Kidney tubule cell (primary cell): ENCODE results near the gene LRRC51.
A peak's percentile ranks its signal among the peaks of the same experiment; 100 is the strongest.

Experiments
- DNase-seq: peaks from one replicate; pipeline ENCODE4 v3.0.0-alpha.2; 2018; ENCODE audit warnings: low spot score

LRRC51 gene

DNA sequence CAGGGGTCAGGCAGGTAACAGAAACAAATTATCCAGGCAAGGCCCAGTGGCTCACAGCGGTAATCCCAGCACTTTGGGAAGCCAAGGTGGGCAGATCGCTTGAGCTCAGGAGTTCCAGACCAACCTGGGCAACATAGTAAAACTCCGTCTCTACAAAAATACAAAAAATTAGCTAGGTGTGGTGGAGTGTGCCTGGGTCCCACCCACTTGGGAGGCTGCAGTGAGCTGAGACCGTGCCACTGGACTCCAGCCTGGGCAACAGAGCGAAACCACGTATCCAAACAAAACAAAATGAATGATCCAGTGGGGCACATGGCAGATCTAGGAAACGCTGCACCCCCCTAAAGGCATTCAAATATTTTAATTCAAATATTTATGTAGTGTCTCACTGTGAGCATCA is 10.2 kb upstream of the LRRC51 start:
- DNase-seq = peak; percentile 70

DNA sequence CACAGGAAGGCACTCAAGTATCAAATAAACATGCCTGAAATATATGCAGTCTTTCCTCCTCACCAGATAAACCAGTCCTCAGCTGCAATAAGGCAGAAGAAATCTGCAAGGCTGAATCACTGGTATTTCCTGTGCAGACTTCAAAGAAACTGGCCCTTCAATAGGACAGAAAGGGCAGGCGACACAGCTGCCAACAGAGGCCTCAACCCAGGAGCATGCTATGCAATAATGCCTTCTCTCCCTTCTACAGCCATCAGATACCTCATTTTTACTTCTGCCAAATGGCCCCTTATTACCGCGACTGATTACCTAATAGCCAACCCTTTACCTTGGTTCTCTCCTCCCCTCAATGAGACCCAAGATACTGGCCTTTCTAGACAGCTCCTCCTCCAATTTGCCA is 8.3 kb upstream of the LRRC51 start:
- DNase-seq = peak; percentile 80

DNA sequence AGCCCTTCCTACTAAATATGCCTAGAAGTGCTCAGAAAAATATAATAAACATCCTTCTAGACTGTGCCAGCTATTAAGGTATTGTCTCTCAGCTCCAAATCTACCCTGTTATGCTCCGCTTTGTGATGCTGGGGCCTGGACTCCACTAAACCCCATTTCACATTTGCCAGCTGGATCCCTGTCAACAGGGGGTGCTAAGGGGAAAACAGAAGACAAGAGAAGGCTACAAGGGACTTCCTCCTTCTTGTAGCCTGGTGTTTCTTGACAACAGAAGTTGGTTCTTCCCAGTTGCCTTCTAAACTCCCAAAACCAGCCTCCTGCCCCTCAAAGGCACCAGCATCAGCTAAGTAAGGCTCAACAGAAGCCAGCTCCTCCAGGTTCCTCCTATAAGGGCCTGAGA is 5.5 kb upstream of the LRRC51 start:
- no peak for DNase-seq

DNA sequence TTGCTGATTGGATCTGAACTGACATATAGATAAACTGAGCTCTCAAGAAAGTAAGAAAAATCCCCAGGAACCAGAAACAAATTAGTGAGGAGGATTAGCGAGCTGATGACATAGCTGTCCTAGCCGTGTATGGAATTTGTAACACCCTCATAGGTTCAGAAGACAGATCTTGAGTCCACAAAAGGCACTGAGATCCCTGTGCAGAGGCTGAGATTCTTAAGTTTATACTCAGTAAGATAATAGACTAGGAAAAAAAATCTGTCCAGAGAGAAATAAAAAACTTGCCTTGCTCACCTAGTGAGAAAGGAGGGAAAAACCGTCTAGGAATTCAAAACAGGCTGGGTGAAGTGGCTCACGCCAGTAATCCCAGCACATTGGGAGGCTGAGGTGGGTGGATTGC is 4.9 kb upstream of the LRRC51 start:
- no peak for DNase-seq

DNA sequence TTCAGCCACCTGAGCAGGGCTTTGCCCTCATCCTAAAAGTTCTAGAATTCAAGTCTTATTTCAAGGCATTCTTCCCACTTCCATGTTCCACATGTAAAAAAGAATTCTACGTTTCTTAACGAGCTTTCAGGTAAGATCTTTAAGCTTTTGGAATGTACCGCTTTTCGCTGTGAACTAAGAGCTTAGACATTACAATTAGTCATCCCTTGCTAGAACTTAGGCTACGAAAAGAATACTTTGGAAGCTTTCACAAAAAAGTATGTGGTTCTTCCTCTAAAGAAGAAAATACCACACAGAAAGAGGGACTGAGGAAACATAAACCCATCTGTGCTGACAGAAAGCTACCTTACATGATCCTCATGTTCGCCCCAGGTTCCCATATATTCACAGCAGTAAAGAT is 2.2 kb upstream of the LRRC51 start:
- peak; percentile 20 for DNase-seq

DNA sequence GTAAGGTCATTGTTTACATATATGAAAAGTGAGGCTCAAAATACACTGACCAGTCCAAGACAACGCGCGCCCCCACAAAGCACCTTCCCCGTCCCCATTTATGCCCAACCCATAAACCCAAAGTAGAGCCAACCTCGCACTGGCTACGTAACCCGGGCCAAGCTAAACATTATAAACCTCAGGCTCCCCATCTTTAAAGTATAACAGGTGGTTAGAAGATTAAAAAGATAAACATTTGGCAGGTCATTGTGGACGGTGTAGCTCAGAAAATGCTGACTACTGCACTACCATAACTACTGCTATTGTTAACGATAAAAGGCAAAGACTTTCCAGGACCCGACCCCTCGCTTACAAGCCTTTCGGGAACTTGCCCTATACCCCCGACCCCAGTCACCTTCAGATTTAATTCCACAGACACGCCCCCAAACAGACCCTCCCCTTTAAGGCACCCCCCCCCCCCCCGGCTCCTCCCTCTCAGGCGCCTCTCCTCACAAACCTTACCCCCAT is 778 bp upstream of the LRRC51 start:
- no peak for DNase-seq

DNA sequence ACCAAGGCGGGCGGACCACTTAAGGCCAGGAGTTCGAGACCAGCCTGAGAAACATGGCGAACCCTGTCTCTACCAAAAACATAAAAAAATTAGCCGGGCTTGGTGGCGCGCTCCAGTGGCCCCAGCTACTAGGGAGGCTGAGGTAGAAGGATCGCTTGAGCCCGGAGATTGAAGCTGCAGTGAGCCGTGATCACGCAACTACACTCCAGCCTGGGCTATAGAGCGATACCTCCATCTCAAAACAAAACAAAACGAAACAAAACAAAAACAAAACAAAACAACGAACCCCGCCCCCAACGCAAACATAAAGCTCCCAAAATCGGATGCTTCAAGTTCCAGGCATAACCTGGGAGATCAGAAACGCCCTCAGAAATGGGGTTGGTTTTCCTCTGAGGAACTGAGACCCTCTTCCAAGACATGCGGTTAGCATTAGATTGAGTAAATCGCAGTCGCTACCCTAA is 564 bp downstream of the LRRC51 start:
- DNase-seq = no peak

DNA sequence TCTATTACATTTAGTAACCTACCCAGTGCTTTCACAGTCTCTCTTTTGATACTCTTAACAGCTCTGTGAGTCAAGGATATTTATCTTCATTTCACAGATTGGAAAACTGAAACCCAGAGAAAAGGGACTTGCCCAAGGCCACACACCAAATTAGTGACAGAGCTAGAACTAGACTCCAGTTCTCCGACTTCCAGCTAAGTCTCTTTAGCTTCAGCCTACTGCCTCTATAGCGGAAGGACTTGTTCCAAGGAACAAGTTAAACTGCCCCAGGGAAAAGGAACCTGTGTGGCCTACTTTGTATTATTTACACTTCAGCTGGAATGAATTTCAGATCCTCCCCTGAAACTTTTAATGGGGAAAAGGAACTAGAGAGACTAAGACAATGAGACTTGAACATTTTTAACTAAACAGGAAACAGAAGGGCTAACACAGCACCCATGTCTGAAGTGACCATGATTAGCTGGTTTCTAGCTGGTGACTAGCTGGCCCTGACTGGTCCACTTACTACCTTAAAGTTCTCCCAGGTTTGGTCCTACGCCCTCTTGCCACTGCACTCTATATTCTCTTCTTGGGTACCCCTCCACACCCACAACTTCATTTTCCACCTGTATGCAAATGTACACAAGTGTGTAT is 1.3 kb downstream of the LRRC51 start:
- DNase-seq = peak; percentile 7

DNA sequence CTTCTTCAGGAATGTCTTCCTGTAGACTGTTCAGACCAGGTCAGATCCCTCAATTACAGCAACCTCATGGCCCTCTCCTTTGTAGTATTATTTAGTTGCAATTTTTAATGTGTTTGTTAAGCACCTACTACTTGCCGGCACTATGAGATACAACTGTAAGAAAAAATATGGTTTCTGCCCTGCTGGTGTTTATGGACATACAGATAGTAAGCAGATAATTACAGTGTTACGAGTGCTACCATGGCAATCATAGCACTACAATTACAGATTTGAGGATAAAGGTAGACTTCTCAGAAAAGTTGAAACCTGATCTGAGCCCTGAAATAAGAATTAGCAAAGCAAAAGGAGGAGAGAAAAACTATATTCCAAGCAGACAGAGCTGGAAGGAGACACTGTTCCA is 2.8 kb downstream of the LRRC51 start:
- DNase-seq = no peak

DNA sequence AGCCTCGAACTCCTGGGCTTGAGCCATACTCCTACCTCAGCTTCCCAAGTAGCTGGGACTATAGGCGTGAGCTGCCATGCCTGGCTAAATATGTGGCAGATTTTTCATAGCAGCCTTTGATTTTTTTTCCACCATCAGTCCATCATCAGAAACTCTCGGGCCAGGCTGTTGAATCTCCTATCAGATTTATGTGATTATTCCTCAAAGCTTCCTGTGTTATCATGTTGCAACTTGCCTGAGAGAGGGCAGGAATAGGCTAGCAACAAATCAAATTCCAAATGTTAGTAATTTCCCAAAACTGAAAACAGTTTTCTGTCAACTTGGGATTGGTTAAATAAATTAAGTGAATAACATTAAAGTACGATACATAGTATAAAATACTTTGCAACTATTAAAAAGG is 3.4 kb downstream of the LRRC51 start:
- no peak for DNase-seq

DNA sequence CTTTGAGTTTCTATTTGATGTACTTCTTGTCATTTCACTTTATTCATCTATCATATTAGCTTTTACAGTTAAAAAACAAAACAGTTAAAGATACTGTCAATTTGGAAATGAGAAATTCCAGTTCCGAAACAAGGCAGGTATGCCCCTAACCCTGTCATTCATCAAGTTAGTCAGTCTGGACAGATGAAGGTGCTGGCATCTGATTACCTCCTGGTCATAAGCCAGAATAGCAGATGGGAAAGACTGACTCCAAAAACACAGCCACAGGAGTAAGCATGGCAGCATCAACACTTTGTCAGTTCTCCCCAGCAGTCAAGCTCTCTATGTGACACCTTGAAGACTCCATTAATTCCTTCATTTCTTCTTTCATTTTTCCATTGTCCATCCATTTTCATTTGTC is 4.3 kb downstream of the LRRC51 start:
- DNase-seq = no peak

DNA sequence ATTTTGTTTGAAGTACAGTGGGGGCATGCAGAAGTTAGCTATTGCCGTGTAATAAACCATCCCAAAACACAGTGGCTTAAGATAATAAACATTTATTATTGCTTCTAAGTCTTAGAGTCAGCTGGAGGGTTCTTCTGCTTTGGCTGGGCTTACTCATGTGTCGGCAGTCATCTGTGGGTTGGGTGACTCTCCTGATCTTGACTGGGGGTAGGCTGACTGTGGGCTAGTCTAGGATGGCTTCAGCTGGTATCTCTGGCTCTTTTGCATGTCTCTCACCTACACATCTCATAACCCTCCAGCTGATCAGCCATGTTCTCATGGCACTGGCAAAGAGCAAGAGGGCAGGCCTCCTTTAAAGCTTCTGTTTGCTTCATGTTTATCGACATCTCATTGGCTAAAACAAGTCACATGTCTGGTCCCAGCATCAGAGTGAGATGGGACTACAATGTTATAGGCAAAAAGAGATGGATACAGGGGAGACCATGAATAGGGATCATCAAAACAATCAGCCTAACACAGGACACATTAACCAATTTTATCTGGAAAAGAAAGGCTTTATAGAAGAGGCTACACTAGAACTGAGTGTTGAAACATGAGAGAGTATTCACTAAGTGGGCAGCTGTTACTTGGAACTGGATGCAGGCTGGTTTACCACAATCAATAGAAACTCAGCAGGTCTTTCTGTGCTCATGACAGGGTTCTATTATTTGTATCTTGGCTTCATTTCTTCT is 5.1 kb downstream of the LRRC51 start:
- no peak for DNase-seq

DNA sequence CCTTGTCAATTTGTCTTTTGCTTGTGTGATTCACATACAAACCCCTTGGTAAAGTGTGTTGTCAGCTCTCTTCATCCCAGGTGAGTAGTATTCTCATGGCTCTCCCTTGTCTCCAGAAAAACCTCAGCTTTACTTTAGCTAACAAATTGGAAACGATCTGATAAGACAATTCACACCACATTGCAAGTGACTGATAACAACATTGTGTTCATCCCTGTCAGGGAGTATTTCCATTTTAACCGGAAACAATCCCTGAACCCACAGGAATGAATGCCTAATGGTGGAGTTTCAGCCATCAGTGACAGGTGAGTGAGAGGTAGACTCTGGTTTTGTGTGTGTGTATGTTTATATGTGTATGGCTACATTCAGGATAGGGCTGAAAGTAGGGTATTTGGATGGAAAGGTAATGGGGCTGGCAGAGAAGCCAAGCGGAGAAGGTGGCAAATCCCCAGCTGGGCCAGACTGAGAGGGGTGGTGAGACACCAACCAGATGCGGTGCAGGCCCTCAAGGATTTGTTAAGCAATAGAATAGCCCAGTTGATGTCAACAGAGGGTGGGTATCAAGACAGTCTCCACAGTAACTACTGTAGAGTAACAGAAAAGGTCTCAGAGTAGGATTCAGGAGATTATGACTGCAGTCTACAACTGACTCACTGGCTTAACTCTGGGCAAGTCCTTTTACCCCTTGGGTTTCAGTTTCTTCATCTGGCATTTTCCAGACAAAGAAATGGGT is 7.6 kb downstream of the LRRC51 start:
- DNase-seq = no peak

DNA sequence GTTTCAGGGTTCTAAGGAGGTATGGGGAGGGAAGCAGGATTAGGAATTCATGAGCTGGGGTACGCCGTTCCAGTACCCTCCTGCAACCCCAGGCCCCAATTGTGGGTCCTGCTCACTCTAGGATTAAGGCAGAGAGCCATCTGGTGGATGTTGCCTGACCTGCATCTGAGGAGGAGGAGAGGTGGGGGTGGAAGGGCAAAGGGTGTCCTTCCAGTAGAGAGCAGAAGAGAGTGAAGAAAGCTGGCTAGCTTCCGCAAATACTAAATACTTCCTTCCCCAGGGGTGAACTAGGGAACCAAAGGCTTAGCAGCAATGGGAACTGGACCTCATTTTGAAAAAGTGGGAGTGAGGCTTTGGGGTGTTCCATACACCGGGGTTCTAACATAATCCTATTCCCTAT is 10.6 kb downstream of the LRRC51 start:
- DNase-seq = peak; percentile 61

DNA sequence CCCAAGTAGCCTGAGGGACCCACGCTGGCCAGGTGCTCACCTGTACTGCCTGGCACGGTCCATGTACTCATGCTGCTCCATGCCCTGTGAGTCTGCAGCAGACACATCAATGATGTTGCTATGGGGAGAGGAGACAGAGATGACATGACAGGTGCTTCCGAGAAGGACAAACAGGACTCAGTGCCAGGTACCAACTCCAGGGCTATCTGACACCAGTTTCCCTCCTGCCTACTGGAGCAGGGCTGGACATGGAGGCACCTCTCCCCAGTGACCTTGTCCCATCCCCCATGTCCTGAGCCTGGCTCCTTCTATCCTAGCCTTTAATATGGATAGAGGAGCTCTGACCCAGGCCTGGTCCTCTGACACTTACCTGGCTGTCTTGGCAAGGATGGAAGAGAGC is 18.1 kb downstream of the LRRC51 start:
- DNase-seq = no peak

DNA sequence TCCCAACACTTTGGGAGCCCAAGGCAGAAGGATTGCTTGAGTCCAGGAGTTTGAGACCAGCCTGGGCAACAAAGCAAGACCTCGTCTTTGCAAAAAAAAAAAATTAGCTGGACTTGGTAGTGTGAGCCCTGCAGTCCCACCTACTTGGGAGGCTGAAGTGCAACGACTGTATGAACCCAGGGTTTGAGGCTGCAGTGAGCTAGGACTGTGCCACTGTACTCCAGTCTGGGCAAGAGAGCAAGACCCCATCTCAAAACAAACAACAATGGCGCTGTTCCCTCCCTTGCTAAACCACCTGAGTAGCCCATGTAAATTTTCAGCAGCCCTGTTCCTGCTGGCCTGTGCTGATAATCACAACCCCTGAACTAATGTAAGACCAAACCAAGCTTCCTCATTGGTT is 19.4 kb downstream of the LRRC51 start:
- no peak for DNase-seq

DNA sequence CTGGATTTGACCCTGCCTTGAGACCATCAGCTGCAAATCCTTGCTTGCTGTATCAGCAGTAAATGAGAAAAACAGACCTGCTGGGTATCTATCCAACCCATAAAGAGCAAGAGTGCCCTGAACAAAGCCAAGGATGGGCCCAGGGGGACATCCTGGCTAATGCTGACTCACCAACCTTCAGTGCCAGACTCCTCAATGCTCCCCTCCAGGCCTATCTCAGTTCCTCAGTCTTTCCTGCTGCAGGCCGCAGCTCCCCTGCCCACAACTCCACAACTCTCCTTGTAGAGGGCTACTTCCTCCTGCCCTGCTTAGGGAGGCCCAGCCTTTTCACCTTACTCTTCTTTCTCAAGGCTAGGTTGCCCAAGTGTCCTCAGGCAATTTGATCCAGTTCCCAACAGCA is 19.8 kb downstream of the LRRC51 start:
- DNase-seq = no peak

DNA sequence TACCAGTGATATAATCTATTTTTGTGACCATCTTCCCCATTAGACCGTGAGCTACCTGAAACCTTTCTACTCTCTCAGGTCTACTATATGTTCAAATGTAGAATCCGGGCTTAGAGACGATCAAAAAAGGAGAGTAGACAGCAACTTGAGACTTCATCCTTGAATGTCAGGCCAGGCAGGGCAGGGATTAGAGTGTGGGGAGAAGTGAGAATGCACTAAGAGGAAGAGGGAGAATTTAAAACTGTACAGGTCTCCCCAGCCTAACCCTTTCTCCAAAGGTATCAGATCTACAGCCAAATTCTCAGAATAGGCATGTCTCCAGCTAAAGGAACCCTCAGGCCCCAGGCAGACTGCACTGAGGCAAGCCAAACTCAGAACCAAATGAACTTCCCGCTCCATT is 21.5 kb downstream of the LRRC51 start:
- no peak for DNase-seq

DNA sequence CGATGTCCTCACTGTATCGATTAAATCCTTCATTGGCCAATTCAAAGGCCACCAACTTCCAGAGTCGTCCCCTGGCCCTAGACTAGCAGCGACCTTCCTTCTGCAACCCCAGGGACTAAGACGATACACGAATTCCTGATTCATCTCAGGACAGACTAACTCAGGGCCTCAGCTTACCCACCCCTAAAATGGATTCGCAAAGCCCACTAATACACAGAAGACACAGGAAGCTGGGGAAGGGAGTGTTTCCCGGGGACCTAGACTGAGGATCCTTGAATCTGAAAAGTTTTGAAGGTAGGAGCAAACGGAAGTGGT is 21.9 kb downstream of the LRRC51 start:
- no peak for DNase-seq

DNA sequence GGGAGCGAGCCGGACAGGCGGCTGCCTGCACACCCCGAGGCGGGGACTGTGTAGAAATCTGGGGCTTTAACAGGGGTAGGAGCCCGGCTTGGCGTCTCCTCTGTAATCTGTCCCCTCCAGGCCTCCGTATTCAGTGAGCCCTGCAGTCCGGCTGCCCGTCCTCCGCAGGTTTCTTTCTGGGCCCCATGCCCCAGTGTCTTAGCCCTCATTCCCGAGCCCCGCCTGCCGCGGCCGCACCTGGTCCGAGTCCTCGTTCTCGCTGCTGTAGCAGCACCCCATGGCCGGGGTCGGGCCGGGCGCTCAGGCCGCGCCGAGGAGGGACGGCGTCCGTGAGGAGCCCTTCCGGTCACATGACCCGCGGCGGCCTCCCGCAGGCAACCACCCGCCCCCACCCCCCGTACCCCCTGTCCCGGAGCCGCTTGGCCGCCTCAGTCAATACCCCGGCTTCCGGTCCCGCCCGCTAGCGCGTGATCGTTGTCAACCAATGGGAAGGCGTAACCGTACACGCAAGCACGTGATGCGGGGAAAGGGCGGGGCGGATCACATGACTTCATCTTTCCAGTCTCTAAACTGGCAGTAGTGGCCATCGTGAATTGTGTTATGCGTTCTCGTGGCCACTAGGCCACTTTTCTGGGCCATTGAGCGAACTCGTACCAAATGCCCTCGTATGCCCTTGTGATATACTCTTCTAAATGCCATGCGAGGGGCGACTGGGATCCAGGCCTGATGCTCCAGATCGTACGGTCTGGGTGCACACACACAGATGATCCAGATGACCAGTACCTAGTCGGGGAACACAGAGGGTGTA is 22.5 kb downstream of the LRRC51 start, which contains the start of gene LAMTOR1:
TSS of gene LAMTOR1 (minus strand) at position 352 of the 808 bp plus-strand sequence. CDS start at position 279, 73 bp downstream.
- DNase-seq = peak; percentile 99

DNA sequence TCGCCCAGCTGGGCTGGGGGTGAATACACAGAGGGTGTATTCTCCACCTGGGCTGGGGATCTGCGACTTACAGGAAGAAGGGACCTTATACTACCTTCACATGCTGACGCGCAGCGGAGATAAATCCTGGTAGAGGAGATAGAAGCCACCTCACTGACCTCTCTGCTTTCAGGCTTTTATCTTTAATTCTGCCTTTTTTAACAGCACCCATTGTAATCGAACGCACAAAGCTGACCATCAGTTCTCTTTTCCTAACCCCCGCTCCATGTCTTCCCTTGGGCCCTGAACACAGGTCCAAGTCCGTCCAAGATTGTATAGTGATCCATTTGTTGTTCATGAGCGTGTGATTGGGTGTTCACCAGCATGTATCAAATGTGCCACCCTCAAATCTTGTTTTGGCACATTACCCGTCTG is 23.1 kb downstream of the LRRC51 start:
- DNase-seq = no peak

DNA sequence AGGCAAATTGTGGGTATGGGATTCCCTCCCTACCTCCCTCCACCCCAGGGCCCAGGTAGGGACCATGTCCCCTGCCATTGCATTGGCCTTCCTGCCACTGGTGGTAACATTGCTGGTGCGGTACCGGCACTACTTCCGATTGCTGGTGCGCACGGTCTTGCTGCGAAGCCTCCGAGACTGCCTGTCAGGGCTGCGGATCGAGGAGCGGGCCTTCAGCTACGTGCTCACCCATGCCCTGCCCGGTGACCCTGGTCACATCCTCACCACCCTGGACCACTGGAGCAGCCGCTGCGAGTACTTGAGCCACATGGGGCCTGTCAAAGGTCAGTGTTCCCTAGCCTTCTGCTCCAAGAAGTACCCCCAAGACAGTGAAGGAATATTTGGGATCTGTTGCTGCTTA is 25.2 kb downstream of the LRRC51 start, which contains the start of gene TOMT:
TSS of gene TOMT (plus strand) at position 37 of the 400 bp plus-strand sequence. CDS start at position 65, 28 bp downstream.
- no peak for DNase-seq
